Caco-2 (cell line): ENCODE results near the gene SIRPA. TPM values are rescaled to one million over a fixed set of nuclear protein-coding genes. Genes with fewer than 3 reads are reported as not detected.

Experiments used
- BruUV-seq: library from RNA; stranded (reverse); fragments of 400-500 nt; replicated peaks from 2 replicates; lab custom pipeline; 2021; lab: Mats Ljungman, UMichigan
- CTCF ChIA-PET: fragments of 300-600 bp; sonication (Branson Sonifier 250); formaldehyde crosslinking; loops from one replicate; lab custom pipeline; 2022; ENCODE audit warnings: antibody characterized with exemption; lab: Charles Lee
- POLR2A ChIA-PET: fragments of 300-600 bp; sonication (Branson Sonifier 250); formaldehyde crosslinking; loops from one replicate; lab custom pipeline; 2022; ENCODE audit warnings: antibody characterized with exemption; lab: Charles Lee
- DNase-seq, 2 experiments: peaks; one replicate each; pipeline versions ENCODE4 v3.0.0 to v3.0.0-alpha.2; 2020 to 2022
- H3K27me3 ChIP-seq: replicated peaks from 2 replicates; pipeline ENCODE4 v1.6.0; 2011; ENCODE audit warnings: low read length; ENCODE audit not compliant: control insufficient read depth, insufficient read depth
- H3K36me3 ChIP-seq: 2 replicates; pipeline ENCODE4 v1.5.1; 2011; ENCODE audit warnings: low read length; ENCODE audit not compliant: control insufficient read depth, insufficient read depth
- H3K4me1 ChIP-seq: fragments of 250-450 bp; sonication (Bioruptor Pico); 2 replicates; pipeline ENCODE4 v1.5.1; 2020; ENCODE audit warnings: mild to moderate bottlenecking
- H3K4me3 ChIP-seq: 2 replicates; pipeline ENCODE4 v1.5.1; 2011; ENCODE audit warnings: low read depth, mild to moderate bottlenecking, control low read depth, low read length
- H3K9me3 ChIP-seq: fragments of 250-450 bp; sonication (Bioruptor Pico); 2 replicates; pipeline ENCODE4 v1.5.1; 2020; ENCODE audit warnings: mild to moderate bottlenecking, moderate library complexity
- H3K27ac Mint-ChIP-seq: one replicate; pipeline ENCODE4 v1.8.0; 2022; ENCODE audit warnings: mixed read lengths; ENCODE audit not compliant: unreplicated experiment
- H3K27me3 Mint-ChIP-seq: one replicate; pipeline ENCODE4 v1.8.0; 2022; ENCODE audit warnings: mixed read lengths; ENCODE audit not compliant: insufficient read depth, unreplicated experiment
- H3K36me3 Mint-ChIP-seq: one replicate; pipeline ENCODE4 v1.8.0; 2022; ENCODE audit warnings: mild to moderate bottlenecking, mixed read lengths; ENCODE audit not compliant: insufficient read depth, unreplicated experiment
- H3K4me1 Mint-ChIP-seq: one replicate; pipeline ENCODE4 v1.8.0; 2022; ENCODE audit warnings: low read depth, mixed read lengths; ENCODE audit not compliant: unreplicated experiment
- H3K4me3 Mint-ChIP-seq: one replicate; pipeline ENCODE4 v1.8.0; 2022; ENCODE audit warnings: mild to moderate bottlenecking, moderate library complexity, mixed read lengths; ENCODE audit not compliant: unreplicated experiment
- H3K9me3 Mint-ChIP-seq: one replicate; pipeline ENCODE4 v1.8.0; 2022; ENCODE audit warnings: mixed read lengths; ENCODE audit not compliant: unreplicated experiment
- CTCF ChIP-seq, 2 experiments: fragments of 200-600 bp in 1 of 2; IDR thresholded peaks; 1 replicate in 1 of 2; 2 replicates in 1 of 2; pipeline versions ENCODE4 v1.5.1 to v1.8.0; 2011 to 2022; ENCODE audit warnings: antibody characterized with exemption in 1 of 2, control low read depth in 1 of 2, inconsistent platforms in 1 of 2, low read depth in 1 of 2, low read length in 1 of 2, mild to moderate bottlenecking in 1 of 2, moderate library complexity in 1 of 2; ENCODE audit not compliant: insufficient read depth in 1 of 2, severe bottlenecking in 1 of 2, unreplicated experiment in 1 of 2
- intact Hi-C: fragments of 100-400 bp; cut with micrococcal nuclease; formaldehyde crosslinking; loops from one replicate; pipeline ENCODE4 v1.10.0; 2022; ENCODE audit not compliant: unreplicated experiment
- total RNA-seq: library from RNA; stranded (reverse); gene quantifications from 2 replicates; pipeline ENCODE4 v1.2.3, GENCODE V29; 2022

SIRPA gene
- total RNA-seq, 1 experiment from 2014 or later, result 33.3 TPM

GRCh38 chr20:1932971-1933370 lies 37.8 kb downstream of the SIRPA start:
- CTCF ChIA-PET, result no interaction called here

GRCh38 chr20:1933465-1933870 lies 38.3 kb downstream of the SIRPA start:
- POLR2A ChIA-PET, result no interaction called here
- no peaks in the 10 kb centered on the region for H3K4me1 Mint-ChIP-seq
- intact Hi-C loops, result no loop called here
- peaks cover 1% of the 10 kb centered on the region; the same call in 1 of the 2 replicates for H3K36me3 ChIP-seq
- no peaks in the 10 kb centered on the region for H3K27me3 ChIP-seq
- no peak overlapping the region for H3K27ac Mint-ChIP-seq
- no peak overlapping the region for H3K4me3 Mint-ChIP-seq
- no TSS peak for BruUV-seq
- no peak for TF ChIP-seq CTCF (IDR thresholded peaks at IDR 0.05; ENCODE audit: insufficient read depth in 1 of 2, low read depth in 1 of 2, low read length in 1 of 2, severe bottlenecking in 1 of 2, unreplicated experiment in 1 of 2)
- H3K4me1 ChIP-seq, result no peaks in the 10 kb centered on the region
- peaks cover 13% of the 10 kb centered on the region for H3K36me3 Mint-ChIP-seq
- no peaks in the 10 kb centered on the region for H3K9me3 ChIP-seq
- no peaks in the 10 kb centered on the region for H3K9me3 Mint-ChIP-seq
- no peaks in the 10 kb centered on the region for H3K27me3 Mint-ChIP-seq
- CTCF ChIA-PET, result no interaction called here
- no peak overlapping the region for H3K4me3 ChIP-seq
- no peak for DNase-seq

More at GRCh38 chr20:1932971-1933370, 37.8 kb downstream of the SIRPA start:
- no peaks in the 10 kb centered on the region for H3K27me3 Mint-ChIP-seq
- Histone ChIP-seq H3K27me3 (no peaks in the 10 kb centered on the region), H3K4me1 (no peaks in the 10 kb centered on the region), H3K36me3 (peaks cover 1% of the 10 kb centered on the region; the same call in 1 of the 2 replicates), H3K4me3 (no peak overlapping the region), H3K9me3 (no peaks in the 10 kb centered on the region)
- H3K4me1 Mint-ChIP-seq, result no peaks in the 10 kb centered on the region
- no peak for TF ChIP-seq CTCF (IDR thresholded peaks at IDR 0.05; ENCODE audit: insufficient read depth in 1 of 2, low read depth in 1 of 2, low read length in 1 of 2, severe bottlenecking in 1 of 2, unreplicated experiment in 1 of 2)
- H3K4me3 Mint-ChIP-seq, result no peak overlapping the region
- H3K9me3 Mint-ChIP-seq, result no peaks in the 10 kb centered on the region
- no peak overlapping the region for H3K27ac Mint-ChIP-seq
- H3K36me3 Mint-ChIP-seq, result peaks cover 13% of the 10 kb centered on the region
- intact Hi-C loops, result no loop called here
- POLR2A ChIA-PET, result no interaction called here
- DNase-seq, result no peak
- no TSS peak for BruUV-seq

GRCh38 chr20:1934156-1934555 lies 38.9 kb downstream of the SIRPA start:
- Mint-ChIP-seq H3K9me3 (no peaks in the 10 kb centered on the region), H3K4me1 (no peaks in the 10 kb centered on the region), H3K27me3 (no peaks in the 10 kb centered on the region), H3K4me3 (no peak overlapping the region), H3K27ac (no peak overlapping the region), H3K36me3 (peaks cover 10% of the 10 kb centered on the region)
- no peak for DNase-seq
- no peak for TF ChIP-seq CTCF (IDR thresholded peaks at IDR 0.05; ENCODE audit: insufficient read depth in 1 of 2, low read depth in 1 of 2, low read length in 1 of 2, severe bottlenecking in 1 of 2, unreplicated experiment in 1 of 2)
- Histone ChIP-seq H3K36me3 (peaks cover 1% of the 10 kb centered on the region; the same call in 1 of the 2 replicates), H3K9me3 (no peaks in the 10 kb centered on the region), H3K4me3 (no peak overlapping the region), H3K27me3 (no peaks in the 10 kb centered on the region), H3K4me1 (peaks cover 6% of the 10 kb centered on the region; the same call in 1 of the 2 replicates)
- ChIA-PET POLR2A (no interaction called here), CTCF (no interaction called here)
- BruUV-seq, result no TSS peak
- intact Hi-C loops, result no loop called here
